HG02973 (cell line): ENCODE data around the gene MVB12B.

ENCODE experiments used
- ATAC-seq: cut with Tn5 transposase; IDR thresholded peaks from one replicate; pipeline ENCODE4 v1.9.1; 2021; ENCODE audit warnings: moderate library complexity; ENCODE audit not compliant: unreplicated experiment

The MVB12B gene

GRCh38 chr9:126486276-126486675 is 159.6 kb downstream of the MVB12B start:
- ATAC-seq = no peak

- no peak for ATAC-seq
These were observed 161.2 kb downstream of the MVB12B start for GRCh38 chr9:126487856-126488255.

GRCh38 chr9:126488310-126488709 is 161.7 kb downstream of the MVB12B start:
- no peak for ATAC-seq

GRCh38 chr9:126488881-126489404 is 162.3 kb downstream of the MVB12B start:
- no peak for ATAC-seq

GRCh38 chr9:126489581-126490213 is 163.1 kb downstream of the MVB12B start:
- ATAC-seq = no peak

GRCh38 chr9:126490214-126490631 is 163.6 kb downstream of the MVB12B start:
- ATAC-seq = no peak

GRCh38 chr9:126490871-126491567 is 164.4 kb downstream of the MVB12B start:
- ATAC-seq = no peak

GRCh38 chr9:126491568-126491879 is 164.9 kb downstream of the MVB12B start:
- no peak for ATAC-seq

- no peak for ATAC-seq
These were observed 165.3 kb downstream of the MVB12B start for GRCh38 chr9:126491949-126492348.

GRCh38 chr9:126494264-126494663 is 167.6 kb downstream of the MVB12B start:
- ATAC-seq = no peak

GRCh38 chr9:126494746-126495145 is 168.1 kb downstream of the MVB12B start:
- ATAC-seq = no peak

GRCh38 chr9:126495411-126496180 is 169.0 kb downstream of the MVB12B start:
- no peak for ATAC-seq

GRCh38 chr9:126496181-126496576 is 169.6 kb downstream of the MVB12B start:
- no peak for ATAC-seq

- ATAC-seq = no peak
These were observed 170.4 kb downstream of the MVB12B start for GRCh38 chr9:126496781-126497659.

GRCh38 chr9:126497660-126498275 is 171.1 kb downstream of the MVB12B start:
- ATAC-seq = no peak

GRCh38 chr9:126498331-126498730 is 171.7 kb downstream of the MVB12B start:
- no peak for ATAC-seq

- no peak for ATAC-seq
These were observed 172.6 kb downstream of the MVB12B start for GRCh38 chr9:126499005-126499910.

- no peak for ATAC-seq
These were observed 173.4 kb downstream of the MVB12B start for GRCh38 chr9:126499911-126500599.
